H1 (cell line): Measurements from ENCODE around the gene PBX2. TPM values are rescaled to one million over a fixed set of nuclear protein-coding genes. Genes with fewer than 3 reads are reported as not detected.

Experiments
- CTCF ChIA-PET: fragments of 300-600 bp; sonication (Branson Sonifier 250); formaldehyde crosslinking; loops from one replicate; lab custom pipeline; 2021; ENCODE audit not compliant: partially characterized antibody; lab: Charles Lee
- POLR2A ChIA-PET: fragments of 300-600 bp; sonication (Branson Sonifier 250); formaldehyde crosslinking; loops from one replicate; lab custom pipeline; 2021; ENCODE audit warnings: inconsistent platforms; ENCODE audit not compliant: partially characterized antibody; lab: Charles Lee
- DNase-seq, 2 experiments: peaks; one replicate each; pipeline versions ENCODE4 v3.0.0 to v3.0.0-alpha.2; 2010 to 2022; ENCODE audit warnings: low spot score in 2 of 2, low read depth in 1 of 2, mixed read lengths in 1 of 2
- FAIRE-seq: peaks from 2 replicates; lab custom pipeline; 2011; peaks lifted over from hg19 to GRCh38; lab: Jason Lieb, UNC
- H2AFZ ChIP-seq: 2 replicates; pipeline ENCODE4 v1.8.1; 2012; ENCODE audit warnings: low read length, inconsistent platforms
- H2AK5ac ChIP-seq: 2 replicates; pipeline ENCODE4 v1.6.1; 2013; ENCODE audit warnings: low read depth, low read length
- H2BK120ac ChIP-seq: replicated peaks from 2 replicates; pipeline ENCODE3; 2013; ENCODE audit warnings: low read depth, low read length, inconsistent platforms
- H2BK12ac ChIP-seq: 2 replicates; pipeline ENCODE4 v1.6.1; 2013; ENCODE audit warnings: low read depth, low read length
- H2BK15ac ChIP-seq: 2 replicates; pipeline ENCODE4 v1.6.1; 2013; ENCODE audit warnings: low read length
- H2BK20ac ChIP-seq: 2 replicates; pipeline ENCODE4 v1.6.1; 2013; ENCODE audit warnings: low read length
- H2BK5ac ChIP-seq: 2 replicates; pipeline ENCODE4 v1.6.1; 2013; ENCODE audit warnings: low read depth, low read length
- H3K14ac ChIP-seq: 2 replicates; pipeline ENCODE4 v1.6.1; 2013; ENCODE audit warnings: inconsistent platforms; ENCODE audit not compliant: insufficient read length
- H3K18ac ChIP-seq: 2 replicates; pipeline ENCODE4 v1.6.1; 2013; ENCODE audit warnings: low read length; ENCODE audit errors: extremely low read depth
- H3K23ac ChIP-seq: 2 replicates; pipeline ENCODE4 v1.6.1; 2013; ENCODE audit warnings: inconsistent platforms; ENCODE audit not compliant: insufficient read length
- H3K23me2 ChIP-seq: 2 replicates; pipeline ENCODE4 v1.6.1; 2013; ENCODE audit warnings: low read depth, low read length
- H3K27ac ChIP-seq: 2 replicates; pipeline ENCODE4 v1.6.1; 2011; ENCODE audit warnings: low read depth, low read length, inconsistent platforms
- H3K27me3 ChIP-seq, 4 experiments: replicated peaks in 1 of 4; 1 replicate in 1 of 4; 2 replicates in 3 of 4; pipeline versions ENCODE4 v1.6.1 to v1.8.1; 2011 to 2013; ENCODE audit warnings: low read length in 3 of 4, mild to moderate bottlenecking in 3 of 4, inconsistent platforms in 2 of 4, mixed read lengths in 2 of 4, moderate library complexity in 1 of 4; ENCODE audit not compliant: control insufficient read depth in 3 of 4, insufficient read depth in 3 of 4; ENCODE audit errors: extremely low read depth in 1 of 4
- H3K36me3 ChIP-seq, 4 experiments: 2 replicates each; pipeline versions ENCODE4 v1.6.1 to v1.8.1; 2011 to 2013; ENCODE audit warnings: mild to moderate bottlenecking in 4 of 4, low read length in 3 of 4, moderate library complexity in 2 of 4, control low read depth in 1 of 4, inconsistent platforms in 1 of 4; ENCODE audit not compliant: insufficient read depth in 4 of 4, control insufficient read depth in 2 of 4
- H3K4ac ChIP-seq: replicated peaks from 2 replicates; pipeline ENCODE3; 2013; ENCODE audit warnings: low read length, low read depth, mixed read lengths, inconsistent platforms; ENCODE audit not compliant: insufficient read length
- H3K4me1 ChIP-seq, 4 experiments: replicated peaks in 1 of 4; 1 replicate in 1 of 4; 2 replicates in 3 of 4; pipeline versions ENCODE4 v1.6.1 to v1.8.1; 2011 to 2013; ENCODE audit warnings: low read length in 3 of 4, inconsistent platforms in 2 of 4, mixed read lengths in 1 of 4; ENCODE audit not compliant: insufficient read depth in 4 of 4, control insufficient read depth in 3 of 4
- H3K4me2 ChIP-seq, 2 experiments: 2 replicates each; pipeline versions ENCODE4 v1.6.1 to v1.8.1; 2011 to 2013; ENCODE audit warnings: low read depth in 2 of 2, low read length in 2 of 2, control low read depth in 1 of 2, inconsistent platforms in 1 of 2, mild to moderate bottlenecking in 1 of 2; ENCODE audit not compliant: insufficient read depth in 1 of 2
- H3K4me3 ChIP-seq, 4 experiments: fragments of 200-600, 300-600 bp in 1 of 4; sonication (generic), shearing (Covaris generic), sonication (Bioruptor Twin) in 1 of 4; 2 replicates each; pipeline versions ENCODE4 v1.5.1 to v1.8.1; 2011 to 2016; ENCODE audit warnings: low read length in 4 of 4, low read depth in 3 of 4, control low read depth in 2 of 4, inconsistent platforms in 2 of 4, mild to moderate bottlenecking in 2 of 4, mixed read lengths in 1 of 4, moderate library complexity in 1 of 4; ENCODE audit not compliant: insufficient read depth in 2 of 4; ENCODE audit errors: extremely low read depth in 1 of 4
- H3K56ac ChIP-seq: replicated peaks from 2 replicates; pipeline ENCODE3; 2013; ENCODE audit warnings: low read depth, mild to moderate bottlenecking, mixed read lengths, low read length, inconsistent platforms; ENCODE audit not compliant: insufficient read length
- H3K79me1 ChIP-seq: 2 replicates; pipeline ENCODE4 v1.6.1; 2013; ENCODE audit warnings: low read depth, low read length, control low read depth
- H3K79me2 ChIP-seq, 2 experiments: 2 replicates each; pipeline versions ENCODE4 v1.6.1 to v1.8.1; 2012 to 2013; ENCODE audit warnings: low read length in 2 of 2, mild to moderate bottlenecking in 2 of 2, inconsistent platforms in 1 of 2; ENCODE audit not compliant: insufficient read depth in 2 of 2, control insufficient read depth in 1 of 2
- H3K9ac ChIP-seq, 4 experiments: replicated peaks in 1 of 4; 1 replicate in 1 of 4; 2 replicates in 3 of 4; pipeline versions ENCODE4 v1.6.1 to v1.8.1; 2011 to 2013; ENCODE audit warnings: low read depth in 3 of 4, low read length in 3 of 4, control low read depth in 2 of 4, mild to moderate bottlenecking in 2 of 4, moderate library complexity in 2 of 4, inconsistent platforms in 1 of 4; ENCODE audit errors: extremely low read depth in 1 of 4
- H3K9me3 ChIP-seq, 2 experiments: 2 replicates each; pipeline versions ENCODE4 v1.6.1 to v1.8.1; 2012 to 2013; ENCODE audit warnings: mild to moderate bottlenecking in 2 of 2, moderate library complexity in 2 of 2, control low read depth in 1 of 2, inconsistent platforms in 1 of 2, low read depth in 1 of 2, low read length in 1 of 2, mixed read lengths in 1 of 2; ENCODE audit not compliant: insufficient read depth in 2 of 2
- H4K20me1 ChIP-seq, 2 experiments: replicated peaks in 1 of 2; 2 replicates each; pipeline versions ENCODE3 to v1.8.1; 2011 to 2013; ENCODE audit warnings: inconsistent platforms in 2 of 2, low read length in 2 of 2, mild to moderate bottlenecking in 1 of 2; ENCODE audit not compliant: insufficient read depth in 2 of 2, control insufficient read depth in 1 of 2
- H4K5ac ChIP-seq: 2 replicates; pipeline ENCODE4 v1.6.1; 2013; ENCODE audit warnings: low read length, low read depth, mixed read lengths, inconsistent platforms; ENCODE audit not compliant: insufficient read length
- H4K8ac ChIP-seq: 2 replicates; pipeline ENCODE4 v1.8.0; 2013; ENCODE audit warnings: mild to moderate bottlenecking, moderate library complexity, low read length, inconsistent platforms; ENCODE audit not compliant: insufficient read depth; ENCODE audit errors: extremely low read depth
- H4K91ac ChIP-seq: replicated peaks from 2 replicates; pipeline ENCODE3; 2013; ENCODE audit warnings: low read length, mixed read lengths, inconsistent platforms; ENCODE audit not compliant: insufficient read length
- CBX8 ChIP-seq: fragments of 300-800, 300-1000 bp; sonication (generic); IDR thresholded peaks from 2 replicates; pipeline ENCODE4 v1.7.1; 2016; ENCODE audit warnings: low read depth, low read length, borderline replicate concordance
- EZH2 ChIP-seq: fragments of 200-600 bp; sonication (generic); IDR thresholded peaks from 2 replicates; pipeline ENCODE4 v1.7.1; 2012; ENCODE audit warnings: low read depth, mild to moderate bottlenecking, moderate library complexity, low read length, inconsistent platforms; ENCODE audit not compliant: severe bottlenecking
- GABPA ChIP-seq: IDR thresholded peaks from 2 replicates; pipeline ENCODE4 v1.6.1; 2011; ENCODE audit warnings: mild to moderate bottlenecking, low read length, moderate library complexity, borderline replicate concordance; ENCODE audit not compliant: insufficient read depth
- HDAC6 ChIP-seq: IDR thresholded peaks from one replicate; pipeline ENCODE4 v1.7.1; 2012; ENCODE audit warnings: low read depth, mild to moderate bottlenecking, inconsistent platforms, low read length, moderate library complexity
- RNF2 ChIP-seq: fragments of 200-900, 300-1000 bp; sonication (generic); IDR thresholded peaks from 2 replicates; pipeline ENCODE4 v1.7.1; 2016; ENCODE audit warnings: borderline replicate concordance, low read depth, mild to moderate bottlenecking, antibody characterized with exemption, low read length; ENCODE audit not compliant: poor library complexity, severe bottlenecking; ENCODE audit errors: missing control alignments
- WGBS, 2 experiments: shearing (Covaris generic) in 1 of 2; methylation state at CpG; one replicate each; pipeline versions ENCODE4 v1.1.6 to v1.1.7; 2013 to 2015; ENCODE audit warnings: low lambda C conversion rate in 2 of 2, mixed read lengths in 2 of 2, inconsistent platforms in 1 of 2, low coverage in 1 of 2, missing lambda C conversion rate in 1 of 2; ENCODE audit not compliant: insufficient replicate concordance in 2 of 2, insufficient coverage in 1 of 2, insufficient read length in 1 of 2; ENCODE audit errors: extremely low coverage in 1 of 2, missing lambda C conversion rate in 1 of 2; 5-methylcytosine and 5-hydroxymethylcytosine counted together
- polyA plus RNA-seq, 7 experiments: library from polyadenylated mRNA; depleted of rRNA in 3 of 7; stranded (reverse) in 5 of 7; unstranded in 2 of 7; fragments of >200 nt in 5 of 7; fragments of 200-250 nt in 2 of 7; gene quantifications; 1 replicate in 5 of 7; 2 replicates in 1 of 7; 4 replicates in 1 of 7; pipeline versions ENCODE4 v1.2.1 to v1.2.3, GENCODE V29; 2011 to 2013; ENCODE audit warnings: missing spikeins in 2 of 7, mixed read lengths in 2 of 7
- total RNA-seq: library from RNA; stranded (reverse); fragmentation: NEBNext Ultra II Directional; extraction: Animal tissue kit (Norgen Biotek cat#: 25700); gene quantifications from 2 replicates; pipeline ENCODE4 v1.2.1, GENCODE V29; 2021

Gene PBX2
- total and polyA plus RNA-seq, 2 of the 8 experiments (the other 6 are each of a cell fraction or from before 2014, with no cell fraction given): 102 to 130 TPM

GRCh38 chr6:32156891-32157290 is 33.1 kb downstream of the PBX2 start:
- ChIA-PET CTCF (no interaction called here), POLR2A (interaction anchor here (1.4 kb wide), 1 partner anchor 9 kb away, joined by 3 read pairs; no protein-coding TSS in a partner anchor)
- Histone ChIP-seq H3K9ac (no peak overlapping the region), H3K79me2 (peaks cover 0 to 5% of the 10 kb centered on the region in 2 experiments; a peak in 1 of 4 replicates), H2BK20ac (no peak overlapping the region), H3K4ac (no peak overlapping the region), H3K27me3 (peaks cover under 1 to 13% (median 10%) of the 10 kb centered on the region in 4 experiments; a peak in 6 of 7 replicates), H3K56ac (no peak overlapping the region), H3K4me1 (peaks cover 4 to 13% (median 6%) of the 10 kb centered on the region in 4 experiments), H2BK15ac (no peak overlapping the region), H3K27ac (no peak overlapping the region), H2BK5ac (no peak overlapping the region), H4K91ac (no peak overlapping the region), H3K4me3 (no peak overlapping the region), H3K14ac (no peak overlapping the region), H2AK5ac (no peak overlapping the region), H3K36me3 (peaks cover 4 to 14% (median 10%) of the 10 kb centered on the region in 4 experiments; a peak in 6 of 8 replicates), H4K8ac (no peak overlapping the region), H2AFZ (no peak overlapping the region), H3K23ac (no peak overlapping the region), H4K5ac (no peak overlapping the region), H3K9me3 (no peaks in the 10 kb centered on the region), H3K18ac (no peak overlapping the region), H4K20me1 (no peaks in the 10 kb centered on the region), H3K79me1 (0 out of 2 replicates have a peak, but pooled peaks cover 3% of the 10 kb centered on the region), H3K4me2 (no peak overlapping the region), H2BK12ac (no peak overlapping the region), H3K23me2 (peaks cover 18% of the 10 kb centered on the region), H2BK120ac (no peak overlapping the region)
- DNase-seq (no peak), FAIRE-seq (no peak)
- WGBS, 2 experiments: 95% methylated on average over 9 of the region's 9 CpGs; no CpG with 5 or more reads in 1 of the 2 experiments
- no peak for TF ChIP-seq RNF2
- no peak for TF ChIP-seq CBX8
- no peak for TF ChIP-seq EZH2
- no peak for TF ChIP-seq GABPA
- no peak for TF ChIP-seq HDAC6
